NCI-H460 (cell line): ENCODE data around the gene WDR27. TPM values are rescaled to one million over a fixed set of nuclear protein-coding genes. Genes with fewer than 3 reads are reported as not detected.
"Not testable (repeated sequence)": the region's sequence is repeated elsewhere in the genome, so short reads cannot be mapped to it uniquely, and the experiment has no call there.

Experiments
- DNase-seq: peaks from one replicate; pipeline ENCODE4 v3.0.0-alpha.2; 2016; ENCODE audit warnings: low read depth; ENCODE audit errors: extremely low read depth
- total RNA-seq: library from RNA; depleted of rRNA; stranded (reverse); fragments of >200 nt; shearing (Covaris generic); gene quantifications from 2 replicates; pipeline ENCODE4 v1.2.3, GENCODE V29; 2014

The WDR27 gene
- total RNA-seq, 1 experiment from 2014 or later = 24.0 TPM

- no peak for DNase-seq
These were observed 83.0 kb downstream of the WDR27 start for GRCh38 chr6:169618526-169619490.

DNA sequence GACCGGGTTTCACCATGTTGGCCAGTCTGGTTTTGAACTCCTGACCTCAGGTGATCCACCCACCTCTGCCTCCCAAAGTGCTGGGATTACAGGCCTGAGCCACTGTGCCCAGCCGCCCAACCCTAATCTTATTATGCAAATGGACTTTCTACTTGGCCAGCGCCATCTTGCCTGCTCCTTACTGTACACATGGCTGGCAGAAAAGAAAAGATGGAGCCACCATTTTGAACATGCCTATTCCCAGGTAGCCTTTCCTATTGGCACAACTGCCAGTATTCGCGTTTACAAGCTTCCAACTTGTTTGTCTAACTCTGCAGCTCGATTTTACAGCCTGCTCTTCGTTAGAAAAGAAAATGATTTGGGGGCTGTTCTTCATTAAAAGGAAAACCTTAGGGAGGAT, 84.3 kb downstream of the WDR27 start:
- no peak for DNase-seq

DNA sequence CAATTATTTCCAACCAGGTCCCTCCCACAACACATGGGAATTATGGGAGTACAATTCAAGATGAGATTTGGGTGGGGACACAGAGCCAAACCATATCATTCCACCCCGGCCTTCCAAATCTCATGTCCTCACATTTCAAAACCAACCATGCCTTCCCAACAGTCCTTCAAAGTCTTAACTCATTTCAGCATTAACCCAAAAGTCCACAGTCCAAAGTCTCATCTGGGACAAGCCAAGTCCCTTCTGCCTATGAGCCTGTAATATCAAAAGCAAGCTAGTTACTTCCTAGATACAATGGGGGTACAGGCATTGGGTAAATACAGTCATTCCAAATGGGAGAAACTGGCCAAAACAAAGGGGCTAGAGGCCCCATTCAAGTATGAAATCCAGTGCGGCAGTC, 93.2 kb downstream of the WDR27 start:
- not testable (repeated sequence) for DNase-seq

DNA sequence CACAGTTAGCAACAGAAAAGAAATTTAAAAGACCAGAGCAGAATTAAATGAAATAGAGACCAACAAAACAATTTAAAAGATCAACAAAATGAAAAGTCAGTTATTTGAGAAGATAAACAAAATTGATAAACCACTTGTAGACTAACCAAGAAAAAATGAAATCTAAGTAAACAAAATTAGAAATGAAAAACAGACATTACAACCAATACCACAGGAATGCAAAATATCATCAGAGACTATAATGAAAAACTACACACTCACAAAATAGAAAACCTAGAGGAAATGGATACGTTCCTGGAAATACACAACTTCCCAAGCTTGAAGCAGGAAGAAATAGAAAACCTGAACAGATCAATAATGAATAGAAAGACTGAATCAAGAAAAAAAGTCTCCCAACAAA, 97.8 kb downstream of the WDR27 start:
- DNase-seq = no peak

- not testable (repeated sequence) for DNase-seq
These were observed 100.7 kb downstream of the WDR27 start for GRCh38 chr6:169601129-169601528.

- no peak for DNase-seq
These were observed 109.3 kb downstream of the WDR27 start for GRCh38 chr6:169592558-169592957.

GRCh38 chr6:169591616-169592015, 110.2 kb downstream of the WDR27 start:
- DNase-seq = no peak

- no peak for DNase-seq
These were observed 111.4 kb downstream of the WDR27 start for GRCh38 chr6:169590376-169590939.

DNA sequence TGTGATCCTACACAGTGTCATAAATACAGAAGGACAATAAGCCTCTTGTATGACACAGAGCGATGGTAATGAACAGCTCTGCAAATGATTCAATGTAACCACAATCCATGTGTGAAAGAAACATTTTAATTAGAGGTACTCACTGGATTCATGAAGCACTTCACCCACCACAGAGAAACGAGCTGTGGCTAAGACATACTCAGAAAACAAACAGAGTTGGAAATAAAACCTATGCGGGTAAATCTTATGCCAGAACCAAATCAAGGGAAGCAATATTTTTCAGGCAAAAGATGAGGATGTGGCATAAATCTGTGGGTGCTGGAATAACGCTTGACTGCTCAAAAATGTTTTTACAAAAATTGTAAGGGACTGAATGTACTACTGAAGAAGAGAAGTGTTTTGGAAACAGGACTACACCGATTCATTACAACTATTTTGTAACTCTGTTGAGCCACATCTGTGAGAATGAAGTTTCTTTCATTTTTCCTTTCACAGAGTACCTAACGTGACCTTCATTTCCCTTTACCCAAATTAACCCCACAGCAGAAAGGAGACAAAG, 112.1 kb downstream of the WDR27 start:
- DNase-seq = no peak

GRCh38 chr6:169589293-169589692, 112.5 kb downstream of the WDR27 start:
- DNase-seq = no peak

DNA sequence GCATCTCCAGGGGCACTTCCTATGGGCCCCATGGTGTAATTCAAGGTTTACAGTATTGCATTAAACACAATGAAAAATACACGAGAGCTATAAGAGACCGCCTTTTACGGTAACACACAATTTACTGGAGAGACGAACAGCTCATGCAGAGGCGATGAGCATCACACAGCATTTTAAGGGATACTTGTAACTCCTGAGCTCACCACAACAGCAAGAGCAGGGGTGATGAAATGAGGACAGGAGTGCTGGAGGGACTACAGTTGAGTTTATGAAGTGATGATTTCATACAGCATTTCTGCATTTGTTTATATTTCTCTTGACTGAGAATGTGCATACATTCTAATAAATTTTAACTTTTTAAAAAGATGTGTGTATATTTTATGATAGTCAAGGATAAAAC, 113.9 kb downstream of the WDR27 start:
- DNase-seq = no peak

- DNase-seq = no peak
These were observed 117.8 kb downstream of the WDR27 start for GRCh38 chr6:169583886-169584541.

DNA sequence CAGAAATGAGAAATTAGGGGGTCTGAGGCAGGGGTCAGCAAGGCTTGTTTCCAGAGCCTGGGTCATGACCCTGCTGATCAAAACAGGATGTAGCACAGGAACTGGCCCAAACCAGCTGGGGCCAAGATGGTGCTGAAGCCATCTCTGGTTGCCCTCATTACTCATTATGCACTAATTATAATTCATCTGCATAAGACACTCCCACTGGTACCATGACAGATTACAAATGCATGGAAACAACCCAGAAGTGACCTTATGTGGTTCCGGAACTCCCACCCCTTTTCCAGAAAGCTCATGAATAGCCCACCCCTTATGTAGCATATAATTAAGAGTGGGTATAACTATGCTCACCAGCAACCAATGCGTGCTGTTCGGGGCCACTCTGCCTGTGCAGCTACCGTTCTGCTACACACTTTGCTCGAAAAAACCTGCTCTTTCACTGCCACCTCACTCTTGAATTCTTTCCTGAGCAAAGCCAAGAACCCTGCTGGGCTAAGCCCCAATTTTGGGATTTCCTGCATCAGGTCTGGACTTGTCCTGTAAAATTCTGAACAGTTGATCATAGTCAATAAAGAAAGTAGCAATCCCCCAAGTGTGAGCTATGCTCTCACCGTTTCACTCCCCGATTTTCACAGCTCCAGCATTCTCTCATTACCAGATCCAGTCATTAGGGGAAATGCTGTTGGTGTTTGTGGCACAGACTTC, 122.3 kb downstream of the WDR27 start:
- no peak for DNase-seq

DNA sequence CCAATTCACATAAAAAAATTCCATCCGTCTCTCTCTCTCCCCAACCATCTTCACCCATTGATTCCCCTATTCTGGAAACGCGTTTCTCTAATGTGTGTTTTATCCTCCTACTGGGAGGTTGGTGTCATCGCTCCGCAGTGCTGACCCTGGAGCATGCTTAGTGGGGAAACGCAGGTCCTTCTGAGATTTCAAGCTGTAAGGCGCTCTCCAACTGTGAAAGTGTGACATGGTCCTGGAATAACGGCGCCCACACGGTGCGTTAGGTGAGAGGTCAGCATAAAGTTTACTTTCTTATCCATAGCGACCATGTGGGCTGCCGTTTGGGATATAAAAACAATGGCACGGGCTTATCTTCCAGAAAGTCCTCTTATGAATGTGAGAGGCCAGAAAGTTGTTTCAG, 123.9 kb downstream of the WDR27 start:
- no peak for DNase-seq

- DNase-seq = no peak
These were observed 124.6 kb downstream of the WDR27 start for GRCh38 chr6:169577236-169577635.

GRCh38 chr6:169575821-169576220, 126.0 kb downstream of the WDR27 start:
- DNase-seq = no peak

GRCh38 chr6:169575365-169575764, 126.5 kb downstream of the WDR27 start:
- no peak for DNase-seq

- no peak for DNase-seq
These were observed 127.4 kb downstream of the WDR27 start for GRCh38 chr6:169574420-169574819.

DNA sequence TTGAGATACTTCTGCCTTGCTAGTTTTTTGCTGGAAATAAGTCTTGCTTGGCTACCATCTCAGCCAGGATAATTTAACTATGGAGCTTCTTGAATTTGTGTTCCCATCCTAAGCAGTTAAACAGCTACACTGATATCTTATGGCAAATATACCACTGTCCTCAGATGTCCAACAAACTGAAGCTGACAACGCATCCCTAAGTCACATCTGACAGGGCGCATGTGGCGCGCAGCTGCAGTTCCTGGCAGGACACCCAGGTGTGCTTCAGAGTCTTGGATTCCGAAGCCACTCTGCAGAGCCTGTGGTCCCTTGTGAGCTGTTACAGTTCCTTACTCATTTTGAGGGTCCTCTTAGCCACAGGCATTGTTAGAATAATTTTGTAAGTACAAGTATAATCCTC, 127.9 kb downstream of the WDR27 start:
- no peak for DNase-seq

GRCh38 chr6:169571123-169571962, 130.5 kb downstream of the WDR27 start:
- DNase-seq = no peak
